TTC549 (cell line): ENCODE measurements around the gene IFFO2.
"Not testable (repeated sequence)": the region's sequence is repeated elsewhere in the genome, so short reads cannot be mapped to it uniquely, and the experiment has no call there.

Experiments
- FAIRE-seq: peaks from 2 replicates; lab custom pipeline; 2012; peaks lifted over from hg19 to GRCh38; lab: Jason Lieb, UNC

IFFO2 gene

GRCh38 chr1:18893120-18893519, 63.4 kb downstream of the IFFO2 start:
- FAIRE-seq = no peak

GRCh38 chr1:18891858-18892257, 64.6 kb downstream of the IFFO2 start:
- not testable (repeated sequence) for FAIRE-seq

- no peak for FAIRE-seq
Observed at GRCh38 chr1:18891426-18891780, 65.1 kb downstream of the IFFO2 start.

- no peak for FAIRE-seq
Observed at GRCh38 chr1:18890706-18891425, 65.6 kb downstream of the IFFO2 start.

- no peak for FAIRE-seq
Observed at GRCh38 chr1:18886003-18886335, 70.5 kb downstream of the IFFO2 start.

- FAIRE-seq = no peak
Observed at GRCh38 chr1:18885311-18886002, 71.0 kb downstream of the IFFO2 start.

- FAIRE-seq = no peak
Observed at GRCh38 chr1:18884727-18885126, 71.7 kb downstream of the IFFO2 start.

GRCh38 chr1:18884419-18884717, 72.1 kb downstream of the IFFO2 start:
- no peak for FAIRE-seq

GRCh38 chr1:18883636-18884418, 72.6 kb downstream of the IFFO2 start:
- FAIRE-seq = no peak

- no peak for FAIRE-seq
Observed at GRCh38 chr1:18883079-18883478, 73.4 kb downstream of the IFFO2 start.

GRCh38 chr1:18882486-18882885, 74.0 kb downstream of the IFFO2 start:
- FAIRE-seq = no peak

GRCh38 chr1:18881642-18882431, 74.6 kb downstream of the IFFO2 start:
- no peak for FAIRE-seq

GRCh38 chr1:18881164-18881563, 75.3 kb downstream of the IFFO2 start:
- no peak for FAIRE-seq

GRCh38 chr1:18880585-18880984, 75.9 kb downstream of the IFFO2 start:
- FAIRE-seq = no peak

GRCh38 chr1:18879791-18880309, 76.6 kb downstream of the IFFO2 start:
- FAIRE-seq = no peak

- no peak for FAIRE-seq
Observed at GRCh38 chr1:18879215-18879790, 77.2 kb downstream of the IFFO2 start.

GRCh38 chr1:18878538-18879214, 77.8 kb downstream of the IFFO2 start:
- FAIRE-seq = no peak

- FAIRE-seq = no peak
Observed at GRCh38 chr1:18877282-18877681, 79.2 kb downstream of the IFFO2 start.

- FAIRE-seq = no peak
Observed at GRCh38 chr1:18876210-18876609, 80.3 kb downstream of the IFFO2 start.

- no peak for FAIRE-seq
Observed at GRCh38 chr1:18875796-18876128, 80.7 kb downstream of the IFFO2 start.

GRCh38 chr1:18875107-18875795, 81.2 kb downstream of the IFFO2 start:
- no peak for FAIRE-seq
